K562 (cell line): ENCODE measurements around the gene CDKN2B. TPM values are rescaled to one million over a fixed set of nuclear protein-coding genes. Genes with fewer than 3 reads are reported as not detected.

ENCODE experiments used
- CBFA2T2 ChIP-seq: fragments of 450-650 bp; conservative IDR thresholded peaks from 2 replicates; pipeline ENCODE4 v1.6.1; 2017; ENCODE audit warnings: mild to moderate bottlenecking
- FOS ChIP-seq: IDR thresholded peaks from 3 replicates; pipeline ENCODE4 v1.6.1; 2011; ENCODE audit not compliant: insufficient read length; ENCODE audit errors: extremely low read depth
- FOXP4 ChIP-seq: sonication (generic); formaldehyde crosslinking; IDR thresholded peaks from 2 replicates; pipeline ENCODE4 v1.8.0; 2022; ENCODE audit warnings: mild to moderate bottlenecking, missing genetic modification reagents, borderline replicate concordance
- HMGXB4 ChIP-seq: sonication (generic); formaldehyde crosslinking; IDR thresholded peaks from 2 replicates; pipeline ENCODE4 v1.8.1; 2023; ENCODE audit warnings: mild to moderate bottlenecking, missing genetic modification reagents
- NCOR1 ChIP-seq: fragments of 450-650 bp; IDR thresholded peaks from 2 replicates; pipeline ENCODE4 v1.6.1; 2016; ENCODE audit warnings: mild to moderate bottlenecking, moderate library complexity
- PHF8 ChIP-seq: fragments of 200-600 bp; sonication (generic); IDR thresholded peaks from 2 replicates; pipeline ENCODE4 v1.6.1; 2012; ENCODE audit warnings: mixed run types, mild to moderate bottlenecking, inconsistent platforms, low read length, moderate library complexity, borderline replicate concordance
- PHTF2 ChIP-seq: fragments of 250-450 bp; sonication (Bioruptor Pico); IDR thresholded peaks from 2 replicates; pipeline ENCODE4 v1.5.0; 2021; ENCODE audit warnings: mild to moderate bottlenecking
- RBM39 ChIP-seq: fragments of 200-400 bp; formaldehyde crosslinking; optimal IDR thresholded peaks from 2 replicates; pipeline ENCODE3; 2018; ENCODE audit warnings: low read depth, low read length
- TFAM ChIP-seq: fragments of 250-450 bp; sonication (Bioruptor Pico); conservative IDR thresholded peaks from 2 replicates; pipeline ENCODE4 v1.5.0; 2021; ENCODE audit warnings: mild to moderate bottlenecking, moderate library complexity
- ZC3H11A ChIP-seq: IDR thresholded peaks from 2 replicates; pipeline ENCODE4 v1.6.1; 2012; ENCODE audit warnings: low read depth, low read length, improper control_type of control experiment
- ZNF217 ChIP-seq: sonication (generic); formaldehyde crosslinking; IDR thresholded peaks from 2 replicates; pipeline ENCODE4 v1.8.0; 2022; ENCODE audit warnings: mild to moderate bottlenecking, missing genetic modification reagents
- ZNF77 ChIP-seq: fragments of 250-450 bp; sonication (Bioruptor Pico); IDR thresholded peaks from 2 replicates; pipeline ENCODE4 v1.5.0; 2020
- polyA plus RNA-seq, 8 experiments: library from polyadenylated mRNA; depleted of rRNA in 4 of 8; stranded (reverse) in 5 of 8; unstranded in 3 of 8; fragments of >200 nt; fragmentation: Nextera tagmentation in 2 of 8; fragmentation: Illumina TruSeq in 1 of 8; extraction: Ambion mirVana in 2 of 8; extraction: Trizol in 1 of 8; gene quantifications; 2 replicates each; pipeline versions ENCODE4 v1.2.1 to v1.2.3, GENCODE V29; 2011 to 2014; ENCODE audit warnings: inconsistent platforms in 1 of 8, missing spikeins in 1 of 8
- total RNA-seq, 7 experiments: library from RNA; depleted of rRNA in 6 of 7; stranded (reverse); fragments of >200 nt in 6 of 7; fragmentation: Illumina TruSeq in 2 of 7; extraction: Trizol in 2 of 7; gene quantifications; 2 replicates each; pipeline versions ENCODE4 v1.2.1 to v1.2.3, GENCODE V29; 2011 to 2021; ENCODE audit warnings: low replicate concordance in 1 of 7
- TF ChIP-seq, protein P1 (sequence below), 2 experiments: fragments of 450-650 bp; IDR thresholded peaks; 2 replicates each; pipeline ENCODE4 v1.6.1; 2016; ENCODE audit warnings: mild to moderate bottlenecking in 2 of 2, borderline replicate concordance in 1 of 2, low read depth in 1 of 2, moderate library complexity in 1 of 2
- TF ChIP-seq, protein P2 (sequence below): sonication (generic); formaldehyde crosslinking; IDR thresholded peaks from 2 replicates; pipeline ENCODE4 v1.8.0; 2022; ENCODE audit warnings: mild to moderate bottlenecking, missing genetic modification reagents

The CDKN2B gene
- total and polyA plus RNA-seq, 9 of the 15 experiments (the other 6 are each of a cell fraction or from before 2014, with no cell fraction given) = not detected

GRCh38 chr9:21968331-21969010 lies 40.6 kb downstream of the CDKN2B start (continued):
- TF ChIP-seq, protein P1, sequence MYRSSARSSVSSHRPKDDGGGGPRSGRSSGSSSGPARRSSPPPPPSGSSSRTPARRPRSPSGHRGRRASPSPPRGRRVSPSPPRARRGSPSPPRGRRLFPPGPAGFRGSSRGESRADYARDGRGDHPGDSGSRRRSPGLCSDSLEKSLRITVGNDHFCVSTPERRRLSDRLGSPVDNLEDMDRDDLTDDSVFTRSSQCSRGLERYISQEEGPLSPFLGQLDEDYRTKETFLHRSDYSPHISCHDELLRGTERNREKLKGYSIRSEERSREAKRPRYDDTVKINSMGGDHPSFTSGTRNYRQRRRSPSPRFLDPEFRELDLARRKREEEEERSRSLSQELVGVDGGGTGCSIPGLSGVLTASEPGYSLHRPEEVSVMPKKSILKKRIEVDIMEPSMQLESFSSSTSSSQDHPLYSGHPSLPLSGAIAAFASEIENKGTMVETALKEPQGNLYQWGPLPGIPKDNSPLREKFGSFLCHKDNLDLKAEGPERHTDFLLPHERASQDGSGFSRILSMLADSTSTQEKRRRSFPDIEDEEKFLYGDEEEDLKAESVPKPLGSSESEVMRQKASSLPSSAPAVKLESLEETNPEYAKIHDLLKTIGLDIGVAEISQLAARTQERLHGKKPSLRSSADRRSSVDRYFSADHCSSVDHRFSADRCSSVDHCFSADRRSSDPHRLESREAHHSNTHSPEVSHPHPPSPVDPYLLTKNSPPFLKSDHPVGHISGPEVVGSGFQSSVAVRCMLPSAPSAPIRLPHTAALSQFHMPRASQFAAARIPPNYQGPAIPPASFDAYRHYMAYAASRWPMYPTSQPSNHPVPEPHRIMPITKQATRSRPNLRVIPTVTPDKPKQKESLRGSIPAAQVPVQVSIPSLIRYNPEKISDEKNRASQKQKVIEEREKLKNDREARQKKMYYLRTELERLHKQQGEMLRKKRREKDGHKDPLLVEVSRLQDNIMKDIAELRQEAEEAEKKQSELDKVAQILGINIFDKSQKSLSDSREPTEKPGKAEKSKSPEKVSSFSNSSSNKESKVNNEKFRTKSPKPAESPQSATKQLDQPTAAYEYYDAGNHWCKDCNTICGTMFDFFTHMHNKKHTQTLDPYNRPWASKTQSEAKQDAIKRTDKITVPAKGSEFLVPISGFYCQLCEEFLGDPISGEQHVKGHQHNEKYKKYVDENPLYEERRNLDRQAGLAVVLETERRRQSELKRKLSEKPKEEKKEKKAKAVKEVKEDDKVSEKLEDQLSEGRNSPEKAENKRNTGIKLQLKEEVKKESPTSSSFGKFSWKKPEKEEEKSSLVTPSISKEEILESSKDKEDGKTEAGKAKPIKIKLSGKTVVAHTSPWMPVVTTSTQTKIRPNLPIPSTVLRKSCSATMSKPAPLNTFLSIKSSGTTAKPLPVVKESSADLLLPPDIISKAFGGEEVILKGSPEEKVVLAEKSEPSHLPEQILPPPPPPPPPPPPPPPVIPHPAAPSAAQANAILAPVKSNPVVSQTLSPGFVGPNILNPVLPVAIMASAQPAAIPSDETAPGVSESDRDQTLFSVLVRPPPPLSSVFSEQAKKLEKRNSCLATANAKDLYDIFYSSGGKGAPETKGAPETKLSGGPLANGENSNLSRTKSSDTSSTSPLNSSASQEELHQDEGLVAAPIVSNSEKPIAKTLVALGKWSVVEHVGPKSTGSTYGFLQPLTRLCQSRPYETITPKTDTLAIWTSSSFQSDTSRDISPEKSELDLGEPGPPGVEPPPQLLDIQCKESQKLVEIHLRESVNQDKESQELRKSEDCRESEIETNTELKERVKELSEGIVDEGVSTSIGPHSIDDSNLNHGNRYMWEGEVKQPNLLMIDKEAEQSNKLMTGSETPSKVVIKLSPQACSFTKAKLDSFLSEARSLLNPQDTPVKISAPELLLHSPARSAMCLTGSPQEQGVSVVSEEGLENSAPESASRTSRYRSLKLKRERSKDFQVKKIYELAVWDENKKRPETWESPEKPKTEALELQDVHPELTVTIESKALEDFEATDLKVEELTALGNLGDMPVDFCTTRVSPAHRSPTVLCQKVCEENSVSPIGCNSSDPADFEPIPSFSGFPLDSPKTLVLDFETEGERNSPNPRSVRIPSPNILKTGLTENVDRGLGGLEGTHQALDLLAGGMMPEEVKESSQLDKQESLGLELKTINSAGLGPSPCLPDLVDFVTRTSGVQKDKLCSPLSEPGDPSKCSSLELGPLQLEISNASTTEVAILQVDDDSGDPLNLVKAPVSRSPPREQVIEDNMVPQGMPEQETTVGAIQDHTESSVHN (IDR thresholded peaks at IDR 0.05; ENCODE audit: borderline replicate concordance in 1 of 2, low read depth in 1 of 2) = no peak
- TF ChIP-seq ZNF217 (no peak), TFAM (CRISPR knock-in tag) (no peak), RBM39 (no peak), HMGXB4 (CRISPR knock-in tag) (no peak), ZNF77 (no peak), FOXP4 (CRISPR knock-in tag) (no peak), CBFA2T2 (no peak), NCOR1 (no peak), PHF8 (no peak), ZC3H11A (no peak), PHTF2 (CRISPR knock-in tag) (no peak), FOS (no peak)
- TF ChIP-seq, protein P2, sequence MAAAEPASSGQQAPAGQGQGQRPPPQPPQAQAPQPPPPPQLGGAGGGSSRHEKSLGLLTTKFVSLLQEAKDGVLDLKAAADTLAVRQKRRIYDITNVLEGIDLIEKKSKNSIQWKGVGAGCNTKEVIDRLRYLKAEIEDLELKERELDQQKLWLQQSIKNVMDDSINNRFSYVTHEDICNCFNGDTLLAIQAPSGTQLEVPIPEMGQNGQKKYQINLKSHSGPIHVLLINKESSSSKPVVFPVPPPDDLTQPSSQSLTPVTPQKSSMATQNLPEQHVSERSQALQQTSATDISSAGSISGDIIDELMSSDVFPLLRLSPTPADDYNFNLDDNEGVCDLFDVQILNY = no peak
